ENCODE data around the gene CENPC. TPM values are rescaled to one million over a fixed set of nuclear protein-coding genes. Genes with fewer than 3 reads are reported as not detected.

Gene CENPC
- 10 to 100 TPM; 13.6 to 75.4 (median 18.5) TPM for total RNA-seq

GRCh38 chr4:67545199-67546003 is at the start of gene CENPC:
Gene CENPC (minus strand): TSS chr4:67545503. CDS start chr4:67545355, 148 bp downstream.
- 1% methylated on average over 15 to 49 of the region's 53 CpGs for WGBS, 2 donors
- TF ChIP-seq POLR2AphosphoS5 (IDR thresholded peaks at IDR 0.05) = peak; percentile 88 to 94
- peak in 3 of 4 donors; percentile 71 to 89 (median 87) for TF ChIP-seq POLR2A (IDR thresholded peaks at IDR 0.05)
- no peak for TF ChIP-seq CTCF (IDR thresholded peaks at IDR 0.05)
- TF ChIP-seq EP300 (IDR thresholded peaks at IDR 0.05) = no peak

GRCh38 chr4:67593741-67594175 is 48.5 kb upstream of the CENPC start:
- DNase-seq = no peak
- no peak for TF ChIP-seq EP300 (IDR thresholded peaks at IDR 0.05)
- no peak for TF ChIP-seq POLR2AphosphoS5 (IDR thresholded peaks at IDR 0.05)
- TF ChIP-seq POLR2A (IDR thresholded peaks at IDR 0.05) = no peak
- no peak for TF ChIP-seq CTCF (IDR thresholded peaks at IDR 0.05)
- ATAC-seq (ENCODE audit: low FRiP score in 2 of 2) = peak in 1 of 2 donors; percentile 80
- Histone ChIP-seq H3K27ac (no peak overlapping the region), H3K4me1 (no peaks in the 10 kb centered on the region), H3K36me3 (no peaks in the 10 kb centered on the region), H3K9me3 (no peaks in the 10 kb centered on the region), H3K27me3 (no peaks in the 10 kb centered on the region), H3K4me3 (no peak overlapping the region)
- 48 to 62% methylated on average over 2 of the region's 2 CpGs for WGBS, 2 donors

More at GRCh38 chr4:67545199-67546003, at the start of gene CENPC:
- Histone ChIP-seq H3K27me3 (no peaks in the 10 kb centered on the region), H3K4me1 (peaks cover 0 to 35% (median 20%) of the 10 kb centered on the region in 4 donors), H3K27ac (peak within 1 kb of the TSS; percentile 88 to 93 (median 92)), H3K4me3 (peak within 1 kb of the TSS; percentile 55 to 75 (median 61)), H3K36me3 (peaks cover 0 to 10% (median 2%) of the 10 kb centered on the region in 4 donors), H3K9me3 (no peaks in the 10 kb centered on the region)
- ATAC-seq (ENCODE audit: low FRiP score in 2 of 2) = peak; percentile 99
- peak; percentile 94 to 98 for DNase-seq

- Histone ChIP-seq H3K36me3 (no peaks in the 10 kb centered on the region), H3K27me3 (no peaks in the 10 kb centered on the region), H3K4me3 (no peak overlapping the region), H3K4me1 (no peaks in the 10 kb centered on the region), H3K9me3 (no peaks in the 10 kb centered on the region), H3K27ac (no peak overlapping the region)
- TF ChIP-seq POLR2A (IDR thresholded peaks at IDR 0.05) (no peak), EP300 (IDR thresholded peaks at IDR 0.05) (no peak), POLR2AphosphoS5 (IDR thresholded peaks at IDR 0.05) (no peak), CTCF (IDR thresholded peaks at IDR 0.05) (no peak)
- ATAC-seq (ENCODE audit: low FRiP score in 2 of 2) (no peak), DNase-seq (no peak)
- 87 to 97% methylated on average over 3 of the region's 3 CpGs for WGBS, 2 donors
Measured at GRCh38 chr4:67587156-67587555, 41.9 kb upstream of the CENPC start.

- H3K4me3 ChIP-seq = no peak overlapping the region
- H3K9me3 ChIP-seq = no peaks in the 10 kb centered on the region
- DNase-seq = no peak
- no peaks in the 10 kb centered on the region for H3K27me3 ChIP-seq
- TF ChIP-seq POLR2A (IDR thresholded peaks at IDR 0.05) (no peak), CTCF (IDR thresholded peaks at IDR 0.05) (no peak), EP300 (IDR thresholded peaks at IDR 0.05) (no peak), POLR2AphosphoS5 (IDR thresholded peaks at IDR 0.05) (no peak)
- no peak for ATAC-seq (ENCODE audit: low FRiP score in 2 of 2)
- H3K27ac ChIP-seq = no peak overlapping the region
- H3K4me1 ChIP-seq = no peaks in the 10 kb centered on the region
- H3K36me3 ChIP-seq = no peaks in the 10 kb centered on the region
Measured at GRCh38 chr4:67584496-67584895, 39.2 kb upstream of the CENPC start.

Measured in upper lobe of left lung (tissue), 6 donors.